Testis (tissue), 3 donors: ENCODE results near the gene SIGLEC1. TPM values are rescaled to one million over a fixed set of nuclear protein-coding genes. Genes with fewer than 3 reads are reported as not detected.

Source experiments
- DNase-seq: peaks from one replicate; pipeline ENCODE4 v3.0.0-alpha.2; 2019
- H3K27ac ChIP-seq, 2 donors: fragments of 200-600 bp; sonication (generic); one replicate each; pipeline ENCODE4 v1.5.1; 2019
- H3K27me3 ChIP-seq: fragments of 200-600 bp; sonication (generic); one replicate; pipeline ENCODE4 v1.5.1; 2019
- H3K36me3 ChIP-seq: fragments of 200-600 bp; sonication (generic); one replicate; pipeline ENCODE4 v1.5.1; 2017; ENCODE audit warnings: low read depth; ENCODE audit errors: missing control alignments
- H3K4me1 ChIP-seq: fragments of 200-600 bp; sonication (generic); one replicate; pipeline ENCODE4 v1.5.1; 2019
- H3K4me3 ChIP-seq, 2 donors: fragments of 200-600 bp; sonication (generic); one replicate each; pipeline ENCODE4 v1.5.1; 2017 to 2019
- H3K9me3 ChIP-seq: fragments of 200-600 bp; sonication (generic); one replicate; pipeline ENCODE4 v1.5.1; 2017
- CTCF ChIP-seq, 3 experiments: fragments of 450-650 bp in 2 of 3; fragments of 200-600 bp in 1 of 3; sonication (generic) in 1 of 3; IDR thresholded peaks; one replicate each; pipeline ENCODE4 v1.5.1; 2016 to 2019; ENCODE audit warnings: antibody characterized with exemption in 3 of 3, mild to moderate bottlenecking in 2 of 3, moderate library complexity in 1 of 3
- POLR2A ChIP-seq: fragments of 450-650 bp; IDR thresholded peaks from one replicate; pipeline ENCODE4 v1.6.1; 2017; ENCODE audit warnings: antibody characterized with exemption, mild to moderate bottlenecking, moderate library complexity
- WGBS, 2 donors: methylation state at CpG; one replicate each; pipeline ENCODE4 v1.1.5; 2018; 5-methylcytosine and 5-hydroxymethylcytosine counted together
- intact Hi-C: fragments of 100-400 bp; cut with DNase I; formaldehyde crosslinking; loops from one replicate; pipeline ENCODE4 v1.15.1; 2023; ENCODE audit warnings: low total_unique reads
- polyA plus RNA-seq: library from polyadenylated mRNA; stranded (reverse); fragments of 350-450 nt; fragmentation: Illumina TruSeq; extraction: RNeasy Lipid Tissue Mini Kit (QIAGEN cat#74804); gene quantifications from one replicate; pipeline ENCODE4 v1.2.3, GENCODE V29; 2014; ENCODE audit warnings: low read depth, low replicate concordance; ENCODE audit not compliant: insufficient read depth
- total RNA-seq, 2 donors: library from RNA; depleted of rRNA; stranded (reverse); fragments of >200 nt; gene quantifications; one replicate each; pipeline ENCODE4 v1.2.3, GENCODE V29; 2016

The SIGLEC1 gene
- total and polyA plus RNA-seq, 3 donors from 2014 or later: 4.3 to 9.4 (median 6.6) TPM

- intact Hi-C loops: no loop called here
- Histone ChIP-seq H3K27me3 (no peaks in the 10 kb centered on the region), H3K4me3 (no peak overlapping the region), H3K9me3 (no peaks in the 10 kb centered on the region), H3K36me3 (no peaks in the 10 kb centered on the region), H3K27ac (no peak overlapping the region), H3K4me1 (no peaks in the 10 kb centered on the region)
- 80 to 94% methylated on average over 2 of the region's 2 CpGs for WGBS, 2 donors
- no peak for TF ChIP-seq POLR2A
- TF ChIP-seq CTCF (IDR thresholded peaks at IDR 0.05): no peak
- DNase-seq: no peak
These were observed 7.7 kb upstream of the SIGLEC1 start for GRCh38 chr20:3720068-3720467.

- intact Hi-C loops: no loop called here
These were observed 6.6 kb upstream of the SIGLEC1 start for GRCh38 chr20:3719046-3719445.

DNA sequence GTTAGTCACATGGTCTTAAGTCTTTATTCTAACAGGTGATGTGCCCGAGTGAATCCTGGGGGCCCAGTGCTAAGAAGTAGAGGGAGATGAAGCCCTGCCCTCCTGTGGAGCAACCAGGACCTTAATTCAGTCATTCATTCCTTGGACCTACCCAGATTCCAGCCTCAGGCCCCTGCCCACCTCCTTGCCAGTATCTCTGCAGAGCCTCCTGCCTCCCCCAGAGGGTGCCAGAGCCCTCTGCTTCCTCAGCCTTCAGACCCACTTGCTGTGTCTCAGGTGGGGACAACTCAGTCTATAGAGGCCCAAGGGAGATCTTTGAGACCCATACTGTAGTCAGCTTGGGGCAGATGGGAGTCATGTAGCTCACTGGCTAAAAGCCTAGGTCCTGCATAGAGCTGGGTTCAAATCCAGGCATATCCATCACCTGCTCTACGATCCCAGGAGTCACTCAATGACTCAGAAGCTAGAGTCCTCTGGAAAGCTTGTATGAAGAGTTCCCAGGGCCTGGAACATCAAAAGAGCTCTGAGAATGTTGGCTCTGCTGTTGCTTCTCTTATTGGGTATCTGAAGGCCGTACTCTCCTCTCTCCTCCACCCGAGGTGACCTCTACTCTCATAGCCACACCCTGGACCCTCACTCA, 3.9 kb upstream of the SIGLEC1 start:
- peak; percentile 50 for DNase-seq
- no peak overlapping the region for H3K4me3 ChIP-seq
- no peaks in the 10 kb centered on the region for H3K27me3 ChIP-seq
- H3K27ac ChIP-seq: no peak overlapping the region
- no peaks in the 10 kb centered on the region for H3K4me1 ChIP-seq
- 74 to 87% methylated on average over 4 of the region's 4 CpGs for WGBS, 2 donors
- no peaks in the 10 kb centered on the region for H3K36me3 ChIP-seq
- H3K9me3 ChIP-seq: no peaks in the 10 kb centered on the region
- intact Hi-C loops: no loop called here
- TF ChIP-seq CTCF (IDR thresholded peaks at IDR 0.05): peak in 1 of 3 experiments; percentile 60
- TF ChIP-seq POLR2A: no peak

More at GRCh38 chr20:3719046-3719445, 6.6 kb upstream of the SIGLEC1 start:
- 92 to 95% methylated on average over 4 of the region's 4 CpGs for WGBS, 2 donors
- Histone ChIP-seq H3K9me3 (no peaks in the 10 kb centered on the region), H3K4me1 (no peaks in the 10 kb centered on the region), H3K27ac (no peak overlapping the region), H3K4me3 (no peak overlapping the region), H3K36me3 (no peaks in the 10 kb centered on the region), H3K27me3 (no peaks in the 10 kb centered on the region)
- no peak for DNase-seq
- TF ChIP-seq POLR2A (no peak), CTCF (IDR thresholded peaks at IDR 0.05) (no peak)

DNA sequence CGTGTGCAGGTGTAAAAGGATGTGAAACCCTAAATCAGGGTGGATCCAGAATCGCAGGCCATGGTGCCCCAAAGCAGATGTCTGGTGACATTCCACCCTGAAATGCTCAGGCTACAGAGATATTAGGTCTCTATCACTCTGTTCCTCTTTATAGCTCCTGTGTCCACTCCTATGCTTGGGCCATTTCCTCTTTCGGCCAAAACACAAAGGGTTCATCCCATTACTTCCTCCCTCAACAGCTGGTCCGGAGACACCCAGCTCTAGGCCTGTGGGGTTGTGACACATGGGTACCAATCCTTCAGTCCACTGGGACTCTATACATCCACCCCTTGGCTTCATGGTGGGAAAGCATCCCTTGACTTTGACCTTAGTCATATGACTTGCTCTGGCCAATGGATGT, 1.7 kb upstream of the SIGLEC1 start:
- DNase-seq: no peak
- Histone ChIP-seq H3K4me3 (no peak overlapping the region), H3K27me3 (no peaks in the 10 kb centered on the region), H3K27ac (no peak overlapping the region), H3K4me1 (no peaks in the 10 kb centered on the region), H3K9me3 (no peaks in the 10 kb centered on the region), H3K36me3 (no peaks in the 10 kb centered on the region)
- WGBS, 2 donors: 88 to 90% methylated on average over 4 of the region's 4 CpGs
- intact Hi-C loops: loop anchor here (5.0 kb wide), 1 partner anchor 37 kb away; no protein-coding TSS in a partner anchor
- TF ChIP-seq CTCF (IDR thresholded peaks at IDR 0.05): no peak
- no peak for TF ChIP-seq POLR2A

GRCh38 chr20:3711484-3711941, 887 bp downstream of the SIGLEC1 start:
- no peaks in the 10 kb centered on the region for H3K9me3 ChIP-seq
- DNase-seq: no peak
- no peaks in the 10 kb centered on the region for H3K36me3 ChIP-seq
- H3K27ac ChIP-seq: no peak overlapping the region
- H3K4me1 ChIP-seq: no peaks in the 10 kb centered on the region
- no peak for TF ChIP-seq CTCF (IDR thresholded peaks at IDR 0.05)
- no peak for TF ChIP-seq POLR2A
- no peaks in the 10 kb centered on the region for H3K27me3 ChIP-seq
- intact Hi-C loops: loop anchor here (5.0 kb wide), 1 partner anchor 34 kb away; no protein-coding TSS in a partner anchor
- WGBS, 2 donors: 71 to 76% methylated on average over 4 of the region's 4 CpGs
- no peak overlapping the region for H3K4me3 ChIP-seq
